A673 (cell line): Measurements from ENCODE around the gene HOXA5. TPM values are rescaled to one million over a fixed set of nuclear protein-coding genes. Genes with fewer than 3 reads are reported as not detected.

Experiments
- BruUV-seq: library from RNA; stranded (reverse); fragments of 400-500 nt; replicated peaks from 2 replicates; lab custom pipeline; 2021; lab: Mats Ljungman, UMichigan
- CTCF ChIA-PET: fragments of 300-600 bp; sonication (Branson Sonifier 250); formaldehyde crosslinking; loops from one replicate; lab custom pipeline; 2022; ENCODE audit warnings: antibody characterized with exemption; lab: Charles Lee
- POLR2A ChIA-PET: fragments of 300-600 bp; sonication (Branson Sonifier 250); formaldehyde crosslinking; loops from one replicate; lab custom pipeline; 2022; ENCODE audit warnings: antibody characterized with exemption; ENCODE audit not compliant: low non-redundant PET; lab: Charles Lee
- DNase-seq: peaks from one replicate; pipeline ENCODE4 v3.0.0-alpha.2; 2015; ENCODE audit warnings: low spot score
- H3K27ac ChIP-seq: fragments of 200-600 bp; sonication (generic); 2 replicates; pipeline ENCODE4 v1.5.1; 2016; ENCODE audit warnings: mixed run types, low read depth, mild to moderate bottlenecking, mixed read lengths, antibody characterized with exemption, low read length; ENCODE audit not compliant: poor library complexity, severe bottlenecking
- H3K27me3 ChIP-seq: fragments of 200-600 bp; sonication (generic); replicated peaks from 2 replicates; pipeline ENCODE4 v1.6.1; 2017; ENCODE audit warnings: mixed run types, low read depth, mild to moderate bottlenecking, mixed read lengths, antibody characterized with exemption, low read length; ENCODE audit not compliant: insufficient read depth, poor library complexity
- H3K36me3 ChIP-seq: fragments of 200-600 bp; sonication (generic); 2 replicates; pipeline ENCODE4 v1.6.1; 2016; ENCODE audit warnings: mixed run types, mild to moderate bottlenecking, mixed read lengths, antibody characterized with exemption, low read length; ENCODE audit not compliant: insufficient read depth, poor library complexity, severe bottlenecking
- H3K4me1 ChIP-seq: fragments of 200-600 bp; sonication (generic); 2 replicates; pipeline ENCODE4 v1.6.1; 2017; ENCODE audit warnings: mixed run types, mild to moderate bottlenecking, mixed read lengths, antibody characterized with exemption, low read length; ENCODE audit not compliant: insufficient read depth, poor library complexity, severe bottlenecking
- H3K4me3 ChIP-seq: fragments of 200-600 bp; sonication (generic); 2 replicates; pipeline ENCODE4 v1.5.1; 2016; ENCODE audit warnings: low read depth, mixed run types, mild to moderate bottlenecking, mixed read lengths, low read length; ENCODE audit not compliant: poor library complexity, severe bottlenecking
- H3K9me3 ChIP-seq: fragments of 200-600 bp; sonication (generic); 2 replicates; pipeline ENCODE4 v1.6.1; 2016; ENCODE audit warnings: mixed run types, low read depth, mild to moderate bottlenecking, mixed read lengths, antibody characterized with exemption, low read length; ENCODE audit not compliant: poor library complexity, severe bottlenecking
- CTCF ChIP-seq: fragments of 300-800, 200-600 bp; sonication (generic); conservative IDR thresholded peaks from 2 replicates; pipeline ENCODE4 v1.5.1; 2017; ENCODE audit warnings: low read depth, mild to moderate bottlenecking, antibody characterized with exemption, low read length, moderate library complexity, mixed read lengths
- EZH2 ChIP-seq: fragments of 200-600 bp; sonication (generic); IDR thresholded peaks from 2 replicates; pipeline ENCODE4 v1.6.1; 2017; ENCODE audit warnings: borderline replicate concordance, low read depth, mild to moderate bottlenecking, mixed read lengths, antibody characterized with exemption, low read length; ENCODE audit not compliant: poor library complexity, severe bottlenecking
- intact Hi-C: fragments of 100-400 bp; cut with micrococcal nuclease; formaldehyde crosslinking; loops from one replicate; pipeline ENCODE4 v1.10.0; 2022; ENCODE audit not compliant: unreplicated experiment
- total RNA-seq: library from RNA; stranded (reverse); gene quantifications from 2 replicates; pipeline ENCODE4 v1.2.3, GENCODE V29; 2021

HOXA5 gene
- total RNA-seq, 1 experiment from 2014 or later: not detected

GRCh38 chr7:27154369-27154768 is 10.9 kb upstream of the HOXA5 start:
- no TSS peak for BruUV-seq
- H3K27ac ChIP-seq: no peak overlapping the region

GRCh38 chr7:27153526-27153925 is 10.0 kb upstream of the HOXA5 start:
- no TSS peak for BruUV-seq

More at GRCh38 chr7:27154369-27154768, 10.9 kb upstream of the HOXA5 start:
- peaks cover 7% of the 10 kb centered on the region for H3K4me1 ChIP-seq
- no peak overlapping the region for H3K4me3 ChIP-seq
- intact Hi-C loops: no loop called here
- no peaks in the 10 kb centered on the region for H3K36me3 ChIP-seq
- TF ChIP-seq EZH2 (no peak), CTCF (no peak)
- peaks cover 85% of the 10 kb centered on the region for H3K27me3 ChIP-seq
- no peaks in the 10 kb centered on the region for H3K9me3 ChIP-seq
- POLR2A ChIA-PET: no interaction called here
- no peak for DNase-seq
- CTCF ChIA-PET: no interaction called here

GRCh38 chr7:27152816-27153442 is 9.4 kb upstream of the HOXA5 start:
- no peak for DNase-seq
- CTCF ChIA-PET: no interaction called here
- H3K36me3 ChIP-seq: no peaks in the 10 kb centered on the region
- H3K4me3 ChIP-seq: no peak overlapping the region
- no peaks in the 10 kb centered on the region for H3K9me3 ChIP-seq
- TF ChIP-seq CTCF (no peak), EZH2 (no peak)
- BruUV-seq: no TSS peak
- peaks cover 94% of the 10 kb centered on the region for H3K27me3 ChIP-seq
- POLR2A ChIA-PET: no interaction called here
- intact Hi-C loops: no loop called here
- peaks cover 13% of the 10 kb centered on the region for H3K4me1 ChIP-seq
- H3K27ac ChIP-seq: no peak overlapping the region

More at GRCh38 chr7:27153526-27153925, 10.0 kb upstream of the HOXA5 start:
- no peak overlapping the region for H3K27ac ChIP-seq
- ChIA-PET CTCF (no interaction called here), POLR2A (no interaction called here)
- no peak overlapping the region for H3K4me3 ChIP-seq
- H3K36me3 ChIP-seq: no peaks in the 10 kb centered on the region
- no peak for DNase-seq
- TF ChIP-seq EZH2: no peak
- H3K27me3 ChIP-seq: peaks cover 93% of the 10 kb centered on the region
- peaks cover 7% of the 10 kb centered on the region for H3K4me1 ChIP-seq
- H3K9me3 ChIP-seq: no peaks in the 10 kb centered on the region
- intact Hi-C loops: no loop called here
